SIG-M5 treated with dmso at 0.1 percent for 504 hours (cell line): ENCODE results near the gene MEGF8.
A peak's percentile ranks its signal among the peaks of the same experiment; 100 is the strongest.

Experiments
- DNase-seq: peaks from one replicate; lab custom pipeline; 2025; ENCODE audit not compliant: unreplicated experiment; lab: John Stamatoyannopoulos, UW

The MEGF8 gene

GRCh38 chr19:42410371-42410770 lies 84.9 kb downstream of the MEGF8 start:
- no peak for DNase-seq

GRCh38 chr19:42411581-42412178 lies 86.2 kb downstream of the MEGF8 start:
- DNase-seq, result no peak

GRCh38 chr19:42412227-42412626 lies 86.8 kb downstream of the MEGF8 start:
- DNase-seq, result no peak

GRCh38 chr19:42412661-42413076 lies 87.2 kb downstream of the MEGF8 start:
- no peak for DNase-seq

GRCh38 chr19:42419309-42419708 lies 93.9 kb downstream of the MEGF8 start:
- DNase-seq, result no peak

GRCh38 chr19:42420055-42420544 lies 94.7 kb downstream of the MEGF8 start:
- DNase-seq, result peak; percentile 65

- DNase-seq, result no peak
Measured at GRCh38 chr19:42421101-42421500, 95.7 kb downstream of the MEGF8 start.

GRCh38 chr19:42421591-42422031 lies 96.2 kb downstream of the MEGF8 start:
- DNase-seq, result peak; percentile 44

- DNase-seq, result no peak
Measured at GRCh38 chr19:42422092-42422900, 96.9 kb downstream of the MEGF8 start.

- DNase-seq, result no peak
Measured at GRCh38 chr19:42422901-42423461, 97.5 kb downstream of the MEGF8 start.

GRCh38 chr19:42423462-42424344 lies 98.3 kb downstream of the MEGF8 start:
- no peak for DNase-seq

GRCh38 chr19:42424345-42424707 lies 98.9 kb downstream of the MEGF8 start:
- no peak for DNase-seq

GRCh38 chr19:42424712-42425131 lies 99.3 kb downstream of the MEGF8 start:
- DNase-seq, result no peak

- no peak for DNase-seq
Measured at GRCh38 chr19:42426643-42427042, 101.2 kb downstream of the MEGF8 start.

GRCh38 chr19:42427313-42427712 lies 101.9 kb downstream of the MEGF8 start, which contains the start of gene LIPE:
LIPE (minus strand) TSS chr19:42427388; CDS start chr19:42427149, 239 bp downstream.
- DNase-seq, result no peak
